ENCODE results near the gene TP53I13.

TP53I13 gene

GRCh38 chr17:29576214-29577000 lies 7.9 kb downstream of the TP53I13 start:
- Histone ChIP-seq H3K9ac (ENCODE audit: low read length) (no peak overlapping the region), H3K4me3 (ENCODE audit: low read length) (no peak overlapping the region), H3K27me3 (ENCODE audit: low read depth, low read length) (no peaks in the 10 kb centered on the region), H3K4me1 (ENCODE audit: low read length) (peaks cover 26% of the 10 kb centered on the region), H3K27ac (ENCODE audit: low read length) (no peak overlapping the region), H2AFZ (ENCODE audit: low read depth, low read length) (no peak overlapping the region), H3K36me3 (replicated peaks; ENCODE audit: low read depth, low read length) (peaks cover 28% of the 10 kb centered on the region), H4K20me1 (ENCODE audit: insufficient read depth, low read length) (no peaks in the 10 kb centered on the region), H3K4me2 (ENCODE audit: low read length) (no peak overlapping the region), H3K9me3 (ENCODE audit: insufficient read depth, low read length) (no peaks in the 10 kb centered on the region), H3K79me2 (ENCODE audit: low read length) (no peaks in the 10 kb centered on the region)
- TF ChIP-seq EZH2phosphoT487 (IDR thresholded peaks at IDR 0.05; ENCODE audit: low read depth), result no peak

DNA sequence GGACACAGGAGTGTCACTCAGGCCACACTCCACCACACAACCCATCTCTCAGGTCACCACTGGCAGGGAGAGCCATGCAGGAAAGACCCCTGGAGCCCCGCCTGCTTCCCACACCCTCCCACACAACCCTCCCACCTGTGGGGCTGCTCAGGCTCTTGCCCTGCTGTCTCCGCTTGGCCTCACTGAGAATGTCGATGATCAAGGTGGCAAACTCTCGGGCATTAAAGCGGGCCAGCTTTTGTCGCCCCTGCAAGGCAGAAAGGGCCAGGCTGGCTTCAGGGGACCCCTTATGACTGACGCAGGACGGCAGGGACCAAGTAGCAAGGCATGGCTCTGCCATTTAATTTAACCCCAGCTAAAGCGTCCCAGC lies 8.5 kb downstream of the TP53I13 start:
- Histone ChIP-seq H3K27me3 (ENCODE audit: low read depth, low read length) (no peaks in the 10 kb centered on the region), H3K9me3 (ENCODE audit: insufficient read depth, low read length) (no peaks in the 10 kb centered on the region), H3K9ac (ENCODE audit: low read length) (no peak overlapping the region), H3K4me3 (ENCODE audit: low read length) (no peak overlapping the region), H4K20me1 (ENCODE audit: insufficient read depth, low read length) (no peaks in the 10 kb centered on the region), H3K36me3 (replicated peaks; ENCODE audit: low read depth, low read length) (peaks cover 31% of the 10 kb centered on the region), H3K27ac (ENCODE audit: low read length) (no peak overlapping the region), H3K4me1 (ENCODE audit: low read length) (peaks cover 26% of the 10 kb centered on the region), H3K79me2 (ENCODE audit: low read length) (no peaks in the 10 kb centered on the region), H3K4me2 (ENCODE audit: low read length) (no peak overlapping the region), H2AFZ (ENCODE audit: low read depth, low read length) (no peak overlapping the region)
- TF ChIP-seq CTCF (IDR thresholded peaks at IDR 0.05; ENCODE audit: low read depth, low read length) (no peak), EZH2phosphoT487 (IDR thresholded peaks at IDR 0.05; ENCODE audit: low read depth) (no peak)

DNA sequence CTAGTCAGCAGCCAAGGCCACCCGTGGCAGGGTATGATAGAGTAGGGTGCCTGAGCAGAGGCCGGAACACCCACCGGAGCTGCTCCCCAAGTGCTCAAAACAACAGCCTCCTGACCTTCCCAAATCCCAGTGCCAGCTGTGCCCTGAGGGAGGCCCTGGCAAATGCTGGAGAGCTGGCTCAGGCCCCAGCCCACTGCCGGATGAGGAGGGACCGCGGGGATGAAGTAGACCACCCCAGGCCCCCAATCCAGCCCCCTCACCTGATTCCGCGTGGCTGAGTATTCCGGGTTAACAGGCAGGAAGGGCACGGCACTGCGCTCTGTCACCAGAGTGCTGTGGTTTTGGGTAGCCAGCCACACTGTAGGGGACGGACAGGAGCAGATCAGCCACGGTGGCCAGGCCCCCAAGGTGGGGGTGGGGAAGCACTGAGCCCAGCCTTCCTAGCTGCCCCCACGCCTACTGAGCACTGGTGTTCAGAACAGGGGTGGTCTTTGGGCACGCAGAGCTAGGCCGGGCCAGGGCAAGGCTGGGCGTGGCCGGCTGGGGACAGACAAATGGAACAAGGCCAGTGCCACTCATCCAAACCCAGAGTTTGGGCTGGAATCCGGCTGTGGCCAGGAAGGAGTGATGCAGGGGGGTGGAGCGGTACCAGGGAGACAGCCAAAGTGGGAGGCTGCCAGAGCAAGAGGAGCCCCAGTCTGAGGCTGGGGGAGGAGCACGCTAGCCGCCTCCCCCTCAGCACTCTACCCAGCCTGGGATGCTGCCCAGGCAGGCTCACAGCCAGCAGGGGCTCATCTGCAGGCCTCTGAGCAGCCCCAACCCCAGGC lies 9.1 kb downstream of the TP53I13 start:
- H2AFZ ChIP-seq (ENCODE audit: low read depth, low read length), result no peak overlapping the region
- no peaks in the 10 kb centered on the region for H3K9me3 ChIP-seq (ENCODE audit: insufficient read depth, low read length)
- no peak overlapping the region for H3K4me2 ChIP-seq (ENCODE audit: low read length)
- no peaks in the 10 kb centered on the region for H3K27me3 ChIP-seq (ENCODE audit: low read depth, low read length)
- H3K36me3 ChIP-seq (replicated peaks; ENCODE audit: low read depth, low read length), result peaks cover 37% of the 10 kb centered on the region
- TF ChIP-seq CTCF (IDR thresholded peaks at IDR 0.05; ENCODE audit: low read depth, low read length) (no peak), EZH2phosphoT487 (IDR thresholded peaks at IDR 0.05; ENCODE audit: low read depth) (no peak)
- H3K9ac ChIP-seq (ENCODE audit: low read length), result no peak overlapping the region
- H3K4me1 ChIP-seq (ENCODE audit: low read length), result peaks cover 22% of the 10 kb centered on the region
- no peak overlapping the region for H3K4me3 ChIP-seq (ENCODE audit: low read length)
- no peaks in the 10 kb centered on the region for H3K79me2 ChIP-seq (ENCODE audit: low read length)
- H3K27ac ChIP-seq (ENCODE audit: low read length), result no peak overlapping the region
- no peaks in the 10 kb centered on the region for H4K20me1 ChIP-seq (ENCODE audit: insufficient read depth, low read length)

DNA sequence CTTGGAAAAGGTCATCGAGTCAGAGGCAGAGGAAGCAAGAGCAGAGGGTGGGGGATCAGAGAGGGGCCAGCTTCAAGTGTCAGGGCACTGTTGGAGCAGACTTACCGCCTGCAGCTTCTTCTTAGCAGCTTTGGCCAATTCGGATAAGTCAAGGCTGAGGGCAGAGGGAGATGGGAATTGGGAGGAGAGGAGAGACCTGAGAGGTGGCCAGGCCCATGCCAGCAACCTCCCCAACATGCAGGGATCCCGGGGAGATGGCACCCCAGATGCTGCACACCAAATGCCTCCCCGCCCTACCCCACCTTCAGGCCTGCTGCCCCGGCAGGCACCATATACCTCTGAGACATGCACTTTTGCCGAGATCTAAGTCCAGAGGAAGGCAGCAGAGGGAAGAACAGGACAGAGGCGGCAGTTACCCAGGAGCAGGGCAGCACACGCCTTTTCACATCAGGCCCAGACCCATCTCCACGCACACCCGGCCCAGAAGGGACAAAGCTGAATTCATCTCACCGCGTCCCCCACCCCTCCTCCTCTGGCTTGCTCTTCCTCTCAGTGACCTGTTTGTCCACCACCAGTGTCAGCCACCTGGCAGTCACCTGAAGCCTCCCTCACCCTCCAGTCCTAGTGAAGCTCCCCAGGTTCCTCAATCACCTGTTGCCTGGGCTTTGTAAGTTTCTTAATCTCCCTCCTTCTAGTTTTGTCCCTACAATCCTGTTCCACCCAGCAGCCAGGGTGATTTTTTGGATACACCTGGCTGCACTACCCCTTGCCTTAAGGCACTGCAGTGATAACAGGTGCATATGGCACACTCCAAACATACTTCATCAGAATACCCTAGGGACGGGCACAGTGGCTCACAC lies 10.4 kb downstream of the TP53I13 start:
- Histone ChIP-seq H3K4me1 (ENCODE audit: low read length) (peaks cover 14% of the 10 kb centered on the region), H3K9ac (ENCODE audit: low read length) (no peak overlapping the region), H3K79me2 (ENCODE audit: low read length) (peaks cover 9% of the 10 kb centered on the region), H3K4me2 (ENCODE audit: low read length) (no peak overlapping the region), H3K9me3 (ENCODE audit: insufficient read depth, low read length) (no peaks in the 10 kb centered on the region), H3K27me3 (ENCODE audit: low read depth, low read length) (no peaks in the 10 kb centered on the region), H3K27ac (ENCODE audit: low read length) (no peak overlapping the region), H2AFZ (ENCODE audit: low read depth, low read length) (no peak overlapping the region), H3K36me3 (replicated peaks; ENCODE audit: low read depth, low read length) (peaks cover 50% of the 10 kb centered on the region), H3K4me3 (ENCODE audit: low read length) (no peak overlapping the region), H4K20me1 (ENCODE audit: insufficient read depth, low read length) (no peaks in the 10 kb centered on the region)
- no peak for TF ChIP-seq EZH2phosphoT487 (IDR thresholded peaks at IDR 0.05; ENCODE audit: low read depth)
- no peak for TF ChIP-seq CTCF (IDR thresholded peaks at IDR 0.05; ENCODE audit: low read depth, low read length)

All from OCI-LY3 (cell line).